ENCODE results near the gene RHBDD3. TPM values are rescaled to one million over a fixed set of nuclear protein-coding genes. Genes with fewer than 3 reads are reported as not detected.

The RHBDD3 gene
- polyA plus RNA-seq, 3 donors, result 4.0 to 11.1 (median 4.8) TPM

GRCh38 chr22:29266564-29267461 is 968 bp downstream of the RHBDD3 start:
- Histone ChIP-seq H3K4me1 (ENCODE audit: control insufficient read depth in 1 of 2, insufficient read depth in 2 of 2, low read length in 2 of 2) (peaks cover 33 to 40% of the 10 kb centered on the region in 2 donors), H3K36me3 (replicated peaks in 1 of 2; ENCODE audit: control insufficient read depth in 1 of 2, insufficient read depth in 2 of 2, low read length in 2 of 2) (peaks cover 11 to 15% of the 10 kb centered on the region in 2 donors), H3K27ac (ENCODE audit: low read depth in 1 of 2, low read length in 2 of 2) (peak overlapping the region; percentile 38 to 100), H3K79me2 (ENCODE audit: insufficient read depth, low read length) (peaks cover 49% of the 10 kb centered on the region), H2AFZ (ENCODE audit: insufficient read depth, low read depth, low read length, poor library complexity, severe bottlenecking) (peak overlapping the region; percentile 88), H3K27me3 (ENCODE audit: control insufficient read depth in 2 of 2, insufficient read depth in 2 of 2, low read length in 2 of 2) (no peaks in the 10 kb centered on the region), H3K4me2 (replicated peaks; ENCODE audit: extremely low read depth, low read length, poor library complexity, severe bottlenecking) (peak overlapping the region; percentile 91), H3K9me3 (replicated peaks in 1 of 2; ENCODE audit: control insufficient read depth in 1 of 2, insufficient read depth in 1 of 2, low read length in 2 of 2) (no peaks in the 10 kb centered on the region), H3K4me3 (replicated peaks in 1 of 3; ENCODE audit: low read depth in 2 of 3, low read length in 3 of 3) (peak overlapping the region; percentile 68 to 86 (median 80)), H4K20me1 (ENCODE audit: insufficient read depth, low read length) (peaks cover 34% of the 10 kb centered on the region), H3K9ac (ENCODE audit: insufficient read depth, low read length, poor library complexity, severe bottlenecking) (peak overlapping the region; percentile 99)
- intact Hi-C loops (cut with micrococcal nuclease), result loop anchor here (5.0 to 10.0 kb wide), 2 partner anchors 35 to 118 kb away; partner anchors contain the start of gene AP1B1 (in 1 of the 2)
- TF ChIP-seq, protein P1, sequence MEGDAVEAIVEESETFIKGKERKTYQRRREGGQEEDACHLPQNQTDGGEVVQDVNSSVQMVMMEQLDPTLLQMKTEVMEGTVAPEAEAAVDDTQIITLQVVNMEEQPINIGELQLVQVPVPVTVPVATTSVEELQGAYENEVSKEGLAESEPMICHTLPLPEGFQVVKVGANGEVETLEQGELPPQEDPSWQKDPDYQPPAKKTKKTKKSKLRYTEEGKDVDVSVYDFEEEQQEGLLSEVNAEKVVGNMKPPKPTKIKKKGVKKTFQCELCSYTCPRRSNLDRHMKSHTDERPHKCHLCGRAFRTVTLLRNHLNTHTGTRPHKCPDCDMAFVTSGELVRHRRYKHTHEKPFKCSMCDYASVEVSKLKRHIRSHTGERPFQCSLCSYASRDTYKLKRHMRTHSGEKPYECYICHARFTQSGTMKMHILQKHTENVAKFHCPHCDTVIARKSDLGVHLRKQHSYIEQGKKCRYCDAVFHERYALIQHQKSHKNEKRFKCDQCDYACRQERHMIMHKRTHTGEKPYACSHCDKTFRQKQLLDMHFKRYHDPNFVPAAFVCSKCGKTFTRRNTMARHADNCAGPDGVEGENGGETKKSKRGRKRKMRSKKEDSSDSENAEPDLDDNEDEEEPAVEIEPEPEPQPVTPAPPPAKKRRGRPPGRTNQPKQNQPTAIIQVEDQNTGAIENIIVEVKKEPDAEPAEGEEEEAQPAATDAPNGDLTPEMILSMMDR (IDR thresholded peaks at IDR 0.05), result no peak
- Mint-ChIP-seq H3K36me3 (peaks cover 13 to 14% of the 10 kb centered on the region in 2 donors), H3K27ac (peak overlapping the region; percentile 97 to 100 (median 100)), H3K9me3 (no peaks in the 10 kb centered on the region), H3K27me3 (ENCODE audit: low read depth in 3 of 3) (peaks cover 0 to 4% (median 2%) of the 10 kb centered on the region in 3 donors), H3K4me1 (peaks cover 41% of the 10 kb centered on the region), H3K4me3 (peak overlapping the region; percentile 93 to 98)
- no peak for DNase-seq
- WGBS (ENCODE audit: insufficient coverage), result 42% methylated on average over 7 of the region's 13 CpGs

- H3K27me3 Mint-ChIP-seq (ENCODE audit: low read depth in 3 of 3), result peaks cover 0 to 4% (median 2%) of the 10 kb centered on the region in 3 donors
- TF ChIP-seq, protein P1 (IDR thresholded peaks at IDR 0.05), result no peak
- H3K27ac ChIP-seq (ENCODE audit: low read depth in 1 of 2, low read length in 2 of 2), result peak overlapping the region in 1 of 2 donors; percentile 20
- H3K9me3 Mint-ChIP-seq, result no peaks in the 10 kb centered on the region
- H3K36me3 ChIP-seq (replicated peaks in 1 of 2; ENCODE audit: control insufficient read depth in 1 of 2, insufficient read depth in 2 of 2, low read length in 2 of 2), result peaks cover 7 to 10% of the 10 kb centered on the region in 2 donors
- peaks cover 10% of the 10 kb centered on the region in 2 donors for H3K36me3 Mint-ChIP-seq
- no peak overlapping the region for H2AFZ ChIP-seq (ENCODE audit: insufficient read depth, low read depth, low read length, poor library complexity, severe bottlenecking)
- no peak overlapping the region for H3K4me3 ChIP-seq (replicated peaks in 1 of 3; ENCODE audit: low read depth in 2 of 3, low read length in 3 of 3)
- H3K9ac ChIP-seq (ENCODE audit: insufficient read depth, low read length, poor library complexity, severe bottlenecking), result no peak overlapping the region
- H3K27me3 ChIP-seq (ENCODE audit: control insufficient read depth in 2 of 2, insufficient read depth in 2 of 2, low read length in 2 of 2), result no peaks in the 10 kb centered on the region
- no peak for DNase-seq
- peaks cover 25% of the 10 kb centered on the region for H4K20me1 ChIP-seq (ENCODE audit: insufficient read depth, low read length)
- 73% methylated on average over 4 of the region's 4 CpGs for WGBS (ENCODE audit: insufficient coverage)
- peaks cover 40% of the 10 kb centered on the region for H3K79me2 ChIP-seq (ENCODE audit: insufficient read depth, low read length)
- H3K4me1 ChIP-seq (ENCODE audit: control insufficient read depth in 1 of 2, insufficient read depth in 2 of 2, low read length in 2 of 2), result peaks cover 31 to 32% of the 10 kb centered on the region in 2 donors
- peaks cover 36% of the 10 kb centered on the region for H3K4me1 Mint-ChIP-seq
- intact Hi-C loops (cut with micrococcal nuclease), result loop anchor here (5.0 to 10.0 kb wide), 2 partner anchors 36 to 119 kb away; partner anchors contain the start of gene AP1B1 (in 1 of the 2)
- H3K27ac Mint-ChIP-seq, result peak overlapping the region in 1 of 7 donors; percentile 36
- no peak overlapping the region for H3K4me2 ChIP-seq (replicated peaks; ENCODE audit: extremely low read depth, low read length, poor library complexity, severe bottlenecking)
- no peaks in the 10 kb centered on the region for H3K9me3 ChIP-seq (replicated peaks in 1 of 2; ENCODE audit: control insufficient read depth in 1 of 2, insufficient read depth in 1 of 2, low read length in 2 of 2)
- H3K4me3 Mint-ChIP-seq, result no peak overlapping the region
These were observed 1.9 kb downstream of the RHBDD3 start for GRCh38 chr22:29265929-29266328.

All from CD14-positive monocyte (primary cell).